Neuron (in vitro differentiated cells): ENCODE measurements around the gene ITGA11.

Experiments used
- H2AFZ ChIP-seq: one replicate; pipeline ENCODE4 v1.6.1; 2013; ENCODE audit warnings: low read depth, mild to moderate bottlenecking, inconsistent platforms, low read length, moderate library complexity
- H3K27me3 ChIP-seq: one replicate; pipeline ENCODE4 v1.6.1; 2013; ENCODE audit warnings: low read length; ENCODE audit not compliant: insufficient read depth
- H3K36me3 ChIP-seq: one replicate; pipeline ENCODE4 v1.6.1; 2013; ENCODE audit warnings: low read length; ENCODE audit not compliant: insufficient read depth
- H3K4me1 ChIP-seq: one replicate; pipeline ENCODE4 v1.6.1; 2013; ENCODE audit warnings: low read length; ENCODE audit not compliant: insufficient read depth
- H3K4me3 ChIP-seq: 2 replicates; pipeline ENCODE4 v1.5.1; 2013; ENCODE audit warnings: mild to moderate bottlenecking, low read length, moderate library complexity
- H3K9me3 ChIP-seq: one replicate; pipeline ENCODE4 v1.6.1; 2013; ENCODE audit warnings: low read length

The ITGA11 gene

GRCh38 chr15:68365770-68366169 is 66.2 kb downstream of the ITGA11 start:
- Histone ChIP-seq H3K9me3 (no peaks in the 10 kb centered on the region), H3K4me3 (no peak overlapping the region), H3K4me1 (no peaks in the 10 kb centered on the region), H3K36me3 (no peaks in the 10 kb centered on the region), H3K27me3 (no peaks in the 10 kb centered on the region), H2AFZ (no peak overlapping the region)

- Histone ChIP-seq H3K36me3 (no peaks in the 10 kb centered on the region), H3K4me1 (no peaks in the 10 kb centered on the region), H3K9me3 (no peaks in the 10 kb centered on the region), H3K27me3 (no peaks in the 10 kb centered on the region), H3K4me3 (no peak overlapping the region), H2AFZ (no peak overlapping the region)
These were observed 66.7 kb downstream of the ITGA11 start for GRCh38 chr15:68365140-68365745.

GRCh38 chr15:68364660-68365035 is 67.3 kb downstream of the ITGA11 start:
- H3K4me1 ChIP-seq: no peaks in the 10 kb centered on the region

GRCh38 chr15:68364028-68364659 is 67.8 kb downstream of the ITGA11 start:
- Histone ChIP-seq H3K36me3 (no peaks in the 10 kb centered on the region), H2AFZ (no peak overlapping the region), H3K4me3 (no peak overlapping the region), H3K9me3 (no peaks in the 10 kb centered on the region), H3K27me3 (no peaks in the 10 kb centered on the region), H3K4me1 (no peaks in the 10 kb centered on the region)

More at GRCh38 chr15:68364660-68365035, 67.3 kb downstream of the ITGA11 start:
- no peaks in the 10 kb centered on the region for H3K36me3 ChIP-seq
- H3K4me3 ChIP-seq: no peak overlapping the region
- no peaks in the 10 kb centered on the region for H3K9me3 ChIP-seq
- H2AFZ ChIP-seq: no peak overlapping the region
- no peaks in the 10 kb centered on the region for H3K27me3 ChIP-seq

GRCh38 chr15:68363353-68363752 is 68.6 kb downstream of the ITGA11 start:
- H3K4me1 ChIP-seq: no peaks in the 10 kb centered on the region
- H3K27me3 ChIP-seq: no peaks in the 10 kb centered on the region
- H3K9me3 ChIP-seq: no peaks in the 10 kb centered on the region
- no peaks in the 10 kb centered on the region for H3K36me3 ChIP-seq
- H3K4me3 ChIP-seq: no peak overlapping the region
- no peak overlapping the region for H2AFZ ChIP-seq

GRCh38 chr15:68362537-68363126 is 69.3 kb downstream of the ITGA11 start:
- no peaks in the 10 kb centered on the region for H3K9me3 ChIP-seq
- H3K36me3 ChIP-seq: no peaks in the 10 kb centered on the region
- no peak overlapping the region for H2AFZ ChIP-seq
- no peak overlapping the region for H3K4me3 ChIP-seq
- no peaks in the 10 kb centered on the region for H3K4me1 ChIP-seq
- H3K27me3 ChIP-seq: no peaks in the 10 kb centered on the region

GRCh38 chr15:68360721-68361120 is 71.2 kb downstream of the ITGA11 start:
- no peaks in the 10 kb centered on the region for H3K4me1 ChIP-seq
- no peaks in the 10 kb centered on the region for H3K36me3 ChIP-seq
- no peaks in the 10 kb centered on the region for H3K9me3 ChIP-seq
- no peak overlapping the region for H3K4me3 ChIP-seq
- no peaks in the 10 kb centered on the region for H3K27me3 ChIP-seq
- H2AFZ ChIP-seq: no peak overlapping the region

GRCh38 chr15:68356778-68357177 is 75.2 kb downstream of the ITGA11 start:
- Histone ChIP-seq H3K4me1 (no peaks in the 10 kb centered on the region), H3K27me3 (no peaks in the 10 kb centered on the region), H3K4me3 (no peak overlapping the region), H2AFZ (no peak overlapping the region), H3K36me3 (no peaks in the 10 kb centered on the region), H3K9me3 (no peaks in the 10 kb centered on the region)

- Histone ChIP-seq H3K36me3 (no peaks in the 10 kb centered on the region), H3K4me3 (no peak overlapping the region), H3K4me1 (no peaks in the 10 kb centered on the region), H3K27me3 (no peaks in the 10 kb centered on the region), H2AFZ (no peak overlapping the region), H3K9me3 (no peaks in the 10 kb centered on the region)
These were observed 77.0 kb downstream of the ITGA11 start for GRCh38 chr15:68354923-68355322.

GRCh38 chr15:68354268-68354667 is 77.7 kb downstream of the ITGA11 start:
- no peaks in the 10 kb centered on the region for H3K4me1 ChIP-seq
- H3K36me3 ChIP-seq: no peaks in the 10 kb centered on the region
- no peak overlapping the region for H3K4me3 ChIP-seq
- no peak overlapping the region for H2AFZ ChIP-seq
- H3K27me3 ChIP-seq: no peaks in the 10 kb centered on the region
- H3K9me3 ChIP-seq: no peaks in the 10 kb centered on the region

- Histone ChIP-seq H3K4me3 (no peak overlapping the region), H3K4me1 (no peaks in the 10 kb centered on the region), H3K36me3 (no peaks in the 10 kb centered on the region), H3K9me3 (no peaks in the 10 kb centered on the region), H3K27me3 (no peaks in the 10 kb centered on the region), H2AFZ (no peak overlapping the region)
These were observed 78.4 kb downstream of the ITGA11 start for GRCh38 chr15:68353421-68354135.

- no peaks in the 10 kb centered on the region for H3K36me3 ChIP-seq
- no peaks in the 10 kb centered on the region for H3K4me1 ChIP-seq
- H3K9me3 ChIP-seq: no peaks in the 10 kb centered on the region
- H3K4me3 ChIP-seq: no peak overlapping the region
- no peak overlapping the region for H2AFZ ChIP-seq
- no peaks in the 10 kb centered on the region for H3K27me3 ChIP-seq
These were observed 79.4 kb downstream of the ITGA11 start for GRCh38 chr15:68352401-68353062.

- H2AFZ ChIP-seq: no peak overlapping the region
- H3K4me3 ChIP-seq: no peak overlapping the region
- no peaks in the 10 kb centered on the region for H3K4me1 ChIP-seq
- H3K9me3 ChIP-seq: no peaks in the 10 kb centered on the region
- no peaks in the 10 kb centered on the region for H3K36me3 ChIP-seq
- no peaks in the 10 kb centered on the region for H3K27me3 ChIP-seq
These were observed 82.8 kb downstream of the ITGA11 start for GRCh38 chr15:68349151-68349550.
